ENCODE results near the gene ALDH2.
"Not testable (repeated sequence)": the region's sequence is repeated elsewhere in the genome, so short reads cannot be mapped to it uniquely, and the experiment has no call there.

ALDH2 gene

DNA sequence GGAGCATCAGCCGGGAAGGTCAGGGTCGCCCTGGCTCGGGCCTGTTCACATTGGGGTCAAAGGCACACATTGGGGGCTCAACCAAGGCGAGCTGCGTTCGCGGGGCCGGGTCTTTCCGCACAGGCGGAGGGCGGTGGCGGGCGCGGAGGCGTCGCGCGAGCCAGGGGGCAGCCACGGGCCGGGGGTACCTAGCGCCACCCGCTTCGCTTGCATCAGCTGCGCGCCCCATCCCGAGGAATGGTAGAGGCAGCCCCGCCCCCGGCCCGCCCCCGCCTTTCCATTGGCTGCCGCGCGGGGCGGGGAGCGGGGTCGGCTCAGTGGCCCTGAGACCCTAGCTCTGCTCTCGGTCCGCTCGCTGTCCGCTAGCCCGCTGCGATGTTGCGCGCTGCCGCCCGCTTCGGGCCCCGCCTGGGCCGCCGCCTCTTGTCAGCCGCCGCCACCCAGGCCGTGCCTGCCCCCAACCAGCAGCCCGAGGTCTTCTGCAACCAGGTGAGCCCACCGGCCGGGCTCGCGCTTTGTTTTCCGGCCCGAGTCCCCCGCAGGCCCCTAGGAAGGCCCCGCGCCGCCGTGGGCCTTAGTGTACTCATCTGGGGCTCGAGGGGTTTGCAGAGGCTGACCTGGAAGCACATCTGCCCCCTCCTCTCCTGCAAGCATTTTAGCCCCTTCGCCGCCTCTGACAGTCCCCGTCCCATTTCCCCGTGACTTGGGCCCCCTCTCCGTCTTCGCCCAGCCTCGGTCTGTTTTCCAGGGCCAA lies at the start of gene ALDH2:
ALDH2 (plus strand) TSS at position 326 of the 754 bp plus-strand sequence; CDS start at position 376, 50 bp downstream.
- DNase-seq (ENCODE audit: low spot score), result no peak

DNA sequence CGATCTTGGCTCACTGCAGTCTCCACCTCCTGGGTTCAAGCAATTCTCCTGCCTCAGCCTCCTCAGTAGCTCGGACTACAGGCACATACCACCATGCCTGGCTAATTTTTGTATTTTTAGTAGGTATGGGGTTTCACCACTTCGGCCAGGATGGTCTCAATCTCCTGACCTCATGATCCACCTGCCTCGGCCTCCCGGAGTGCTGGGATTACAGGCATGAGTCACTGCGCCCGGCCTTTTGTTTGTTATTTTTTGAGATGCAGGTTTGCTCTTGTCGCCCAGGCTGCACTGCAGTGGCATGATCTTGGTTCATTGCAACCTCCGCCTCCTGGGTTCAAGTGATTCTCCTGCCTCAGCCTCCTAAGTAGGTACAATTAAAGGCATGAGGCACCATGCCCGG lies 47.4 kb upstream of the ALDH2 start:
- DNase-seq (ENCODE audit: low spot score), result not testable (repeated sequence)

DNA sequence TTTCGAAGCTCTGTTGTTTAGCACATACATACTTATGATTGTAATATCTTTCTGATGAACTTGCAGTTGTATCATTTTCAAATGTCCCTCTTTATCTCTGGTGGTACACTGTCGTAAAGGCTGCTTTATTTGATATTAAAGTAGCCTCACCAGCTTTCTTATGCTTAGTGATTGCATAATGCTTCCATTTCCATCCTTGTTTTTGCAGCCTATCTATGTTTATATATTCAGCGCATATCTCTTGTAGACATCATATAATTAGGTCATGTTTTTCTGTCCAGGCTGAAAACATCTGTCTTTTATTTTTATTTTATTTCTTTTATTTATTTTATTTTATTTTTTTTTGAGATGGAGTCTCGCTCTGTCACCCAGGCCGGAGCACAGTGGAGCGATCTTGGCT lies 46.3 kb upstream of the ALDH2 start:
- DNase-seq (ENCODE audit: low spot score), result no peak

DNA sequence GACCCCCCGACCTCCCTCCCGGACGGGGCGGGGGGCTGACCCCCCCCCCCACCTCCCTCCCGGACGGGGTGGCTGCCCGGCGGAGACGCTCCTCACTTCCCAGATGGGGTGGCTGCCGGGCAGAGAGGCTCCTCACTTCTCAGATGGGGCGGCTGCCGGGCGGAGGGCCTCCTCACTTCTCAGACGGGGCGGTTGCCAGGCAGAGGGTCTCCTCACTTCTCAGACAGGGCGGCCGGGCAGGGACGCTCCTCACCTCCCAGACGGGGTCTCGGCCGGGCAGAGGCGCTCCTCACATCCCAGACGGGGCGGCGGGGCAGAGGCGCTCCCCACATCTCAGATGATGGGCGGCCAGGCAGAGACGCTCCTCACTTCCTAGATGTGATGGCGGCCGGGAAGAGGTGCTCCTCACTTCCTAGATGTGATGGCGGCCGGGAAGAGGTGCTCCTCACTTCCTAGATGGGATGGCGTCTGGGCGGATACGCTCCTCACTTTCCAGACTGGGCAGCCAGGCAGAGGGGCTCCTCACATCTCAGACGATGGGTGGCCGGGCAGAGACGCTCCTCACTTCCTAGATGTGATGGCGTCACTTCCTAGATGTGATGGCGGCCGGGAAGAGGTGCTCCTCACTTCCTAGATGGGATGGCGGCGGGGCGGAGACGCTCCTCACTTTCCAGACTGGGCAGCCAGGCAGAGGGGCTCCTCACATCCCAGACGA lies 42.9 kb upstream of the ALDH2 start:
- DNase-seq (ENCODE audit: low spot score), result not testable (repeated sequence)

DNA sequence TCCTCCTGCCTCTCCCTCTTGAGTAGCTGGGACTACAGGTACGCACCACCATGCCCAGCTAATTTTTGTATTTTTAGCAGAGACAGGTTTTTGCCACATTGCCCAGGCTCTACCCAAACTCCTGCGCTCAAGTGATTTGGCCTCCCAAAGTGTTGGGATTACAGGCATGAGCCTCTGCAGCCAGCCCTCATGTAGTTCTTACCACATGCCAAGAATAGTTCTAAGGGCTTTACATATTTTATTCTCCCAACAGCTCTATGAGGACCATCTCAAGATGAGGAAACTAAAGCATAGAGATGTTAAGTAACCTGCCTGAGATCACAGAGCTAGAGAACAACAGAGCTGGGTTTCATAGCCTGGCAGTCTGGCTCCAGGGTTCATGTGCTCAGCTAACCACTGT lies 37.9 kb upstream of the ALDH2 start:
- no peak for DNase-seq (ENCODE audit: low spot score)

DNA sequence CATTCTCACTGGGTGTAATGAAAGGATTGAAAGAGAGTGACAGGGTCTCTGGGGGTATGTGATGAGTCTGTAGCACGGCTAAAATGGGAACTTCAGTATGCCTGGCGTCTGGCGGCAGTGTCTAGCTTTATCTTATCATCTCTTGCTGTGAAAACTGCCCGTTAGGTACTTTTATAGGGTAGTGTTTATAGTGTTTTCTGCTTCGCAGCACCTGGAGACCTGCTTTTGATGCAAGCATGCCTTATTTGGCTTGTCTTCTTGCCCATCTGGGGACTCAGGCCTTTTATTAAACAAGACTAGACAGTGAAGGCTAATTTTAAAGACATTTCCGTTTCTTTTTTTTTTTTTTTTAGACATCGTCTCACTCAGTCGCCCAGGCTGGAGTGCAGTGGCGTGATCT lies 36.3 kb upstream of the ALDH2 start:
- DNase-seq (ENCODE audit: low spot score), result no peak

DNA sequence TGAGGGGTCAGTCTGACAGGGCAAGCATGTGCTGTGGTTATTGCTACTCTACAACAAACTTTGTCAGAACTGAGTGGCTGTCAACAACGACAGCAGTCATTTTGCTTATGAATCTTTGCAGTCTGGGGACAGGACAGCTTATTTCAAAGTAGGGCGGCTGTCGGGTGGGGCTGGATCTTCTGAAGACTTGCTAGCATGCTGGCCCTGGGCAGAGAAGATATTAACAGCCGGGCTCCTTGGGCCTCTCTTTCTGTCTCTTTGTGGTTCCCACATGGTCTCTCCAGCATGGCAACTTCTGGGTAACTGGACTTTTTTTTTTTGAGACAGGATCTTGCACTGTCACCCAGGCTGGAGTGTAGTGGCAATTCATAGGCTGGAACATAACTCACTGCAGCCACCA lies 33.9 kb upstream of the ALDH2 start:
- no peak for DNase-seq (ENCODE audit: low spot score)

DNA sequence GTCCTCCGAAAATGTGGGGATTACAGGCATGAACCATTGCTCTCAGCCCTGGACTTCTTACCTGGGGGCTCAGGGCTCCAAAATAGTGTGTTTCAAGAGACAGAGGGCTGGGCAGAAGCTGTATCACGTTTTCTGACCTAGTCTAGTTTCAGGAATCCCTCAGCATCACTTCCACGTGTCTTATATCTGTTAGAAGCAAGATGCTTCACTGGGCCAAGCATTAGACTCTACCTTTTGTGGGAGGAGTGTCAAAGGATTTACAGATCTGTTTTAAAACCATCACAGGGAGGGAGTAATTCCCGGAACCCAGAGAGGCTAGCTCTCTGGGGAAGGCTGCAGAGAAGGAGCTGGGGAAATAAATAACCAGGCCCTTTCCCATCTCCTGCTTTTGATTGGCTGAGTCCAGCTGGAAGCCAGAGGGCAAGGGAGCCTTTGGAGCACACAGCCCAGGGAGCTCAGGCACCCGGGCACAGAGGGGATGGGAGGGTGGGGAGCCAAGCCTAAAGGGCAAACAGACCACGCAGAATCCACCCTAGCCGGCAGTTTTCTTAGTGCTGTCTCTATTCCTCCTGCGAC lies 33.3 kb upstream of the ALDH2 start:
- no peak for DNase-seq (ENCODE audit: low spot score)

DNA sequence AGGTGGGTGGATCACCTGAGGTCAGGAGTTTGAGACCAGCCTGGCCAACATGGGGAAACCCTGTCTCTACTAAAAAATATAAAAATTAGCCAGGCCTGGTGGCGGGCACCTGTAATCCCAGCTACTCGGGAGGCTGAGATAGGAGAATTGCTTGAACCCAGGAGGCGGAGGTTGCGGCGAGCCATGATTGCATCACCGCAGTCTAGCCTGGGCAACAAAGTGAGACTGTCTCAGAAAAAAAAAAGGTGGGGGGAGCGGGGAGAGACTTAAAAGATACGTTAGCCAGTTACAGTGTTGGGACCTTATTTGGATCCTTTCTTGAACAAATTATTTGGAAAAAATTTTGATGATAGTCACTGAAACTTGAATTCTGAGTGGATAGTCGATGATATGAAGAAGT lies 27.2 kb upstream of the ALDH2 start:
- not testable (repeated sequence) for DNase-seq (ENCODE audit: low spot score)

DNA sequence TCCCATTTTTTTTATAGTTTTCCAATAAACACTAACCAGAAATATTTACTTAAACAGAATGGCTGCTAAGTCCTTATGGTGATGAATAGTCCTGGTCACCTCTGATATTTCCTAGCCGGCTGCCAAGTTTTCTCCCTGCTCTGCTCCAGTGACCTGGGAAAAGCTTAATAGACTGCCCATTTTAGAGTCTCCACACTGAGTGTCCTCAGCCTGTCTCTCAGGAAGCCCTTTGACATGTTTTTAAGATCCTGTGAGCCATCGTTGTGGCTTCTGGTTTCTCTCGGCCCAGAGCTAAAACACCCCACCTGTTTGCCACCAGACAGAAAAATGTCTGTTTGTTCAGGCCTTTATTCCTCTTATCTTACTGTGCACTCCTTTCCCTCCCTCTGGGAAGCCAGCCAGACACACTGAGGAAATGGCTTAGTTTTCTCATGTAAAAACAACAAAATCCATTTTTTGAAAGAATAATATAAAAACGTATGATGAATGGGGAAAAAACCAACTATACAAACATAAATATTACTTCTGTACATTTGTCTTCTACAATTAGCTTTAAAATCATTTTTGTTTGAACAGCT lies 25.4 kb upstream of the ALDH2 start:
- DNase-seq (ENCODE audit: low spot score), result no peak

DNA sequence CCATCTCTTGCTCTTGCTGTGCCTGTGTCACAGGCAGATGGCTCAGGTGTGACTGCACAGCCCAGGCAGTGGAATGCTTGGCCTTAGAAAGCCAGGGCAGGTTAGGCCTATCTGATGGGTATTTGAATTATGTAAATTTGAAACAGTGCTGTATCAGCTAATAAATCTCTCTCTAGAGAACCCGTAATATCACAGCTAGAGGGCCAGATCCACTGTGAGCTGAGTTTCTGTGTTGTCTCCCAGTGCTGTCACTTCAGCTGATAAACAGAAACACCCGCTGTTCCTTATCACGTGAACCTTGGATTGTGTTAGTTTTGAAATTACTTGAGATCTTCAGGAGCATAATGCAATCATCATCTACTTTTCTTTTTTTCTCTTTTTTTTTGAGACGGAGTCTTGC lies 21.5 kb upstream of the ALDH2 start:
- no peak for DNase-seq (ENCODE audit: low spot score)

DNA sequence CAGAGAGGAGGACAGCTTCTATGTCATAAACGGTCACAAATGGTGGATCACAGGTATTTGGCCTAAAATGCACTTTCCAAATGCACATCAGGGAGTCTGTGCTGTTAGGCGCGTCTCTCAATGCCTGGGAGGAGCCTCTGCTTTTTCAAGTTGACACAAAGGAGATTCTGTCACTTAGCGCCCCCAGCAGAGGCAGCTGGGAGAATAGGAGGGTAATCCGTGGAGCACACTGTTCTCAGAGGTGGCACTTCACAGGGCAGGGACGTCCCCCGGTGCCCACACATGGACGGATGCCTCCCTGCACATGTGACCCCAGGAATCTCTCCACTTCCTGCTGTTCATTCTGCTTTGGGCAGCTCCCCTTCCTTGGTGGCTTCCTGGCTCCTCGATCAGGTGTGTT lies 19.4 kb upstream of the ALDH2 start:
- DNase-seq (ENCODE audit: low spot score), result no peak

DNA sequence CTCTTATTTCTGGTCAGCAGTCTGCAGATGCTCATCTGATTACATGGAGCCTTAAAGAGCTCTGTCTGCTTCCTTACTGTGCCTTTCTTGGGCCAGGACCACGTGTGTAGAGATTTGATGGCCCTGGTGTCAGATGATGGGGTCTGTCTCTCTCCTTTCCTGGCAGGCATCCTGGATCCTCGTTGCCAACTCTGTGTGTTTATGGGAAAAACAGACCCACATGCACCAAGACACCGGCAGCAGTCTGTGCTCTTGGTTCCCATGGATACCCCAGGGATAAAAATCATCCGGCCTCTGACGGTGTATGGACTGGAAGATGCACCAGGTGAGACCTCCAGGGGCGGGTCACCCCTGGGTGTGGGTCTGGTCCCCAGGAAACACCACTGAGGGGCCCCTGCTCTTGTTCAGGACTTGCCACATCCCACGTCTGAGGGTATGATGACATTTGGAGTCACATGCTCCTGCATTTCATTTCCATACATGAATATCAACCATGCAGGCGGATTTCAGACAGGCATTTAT lies 18.5 kb upstream of the ALDH2 start:
- DNase-seq (ENCODE audit: low spot score), result no peak

DNA sequence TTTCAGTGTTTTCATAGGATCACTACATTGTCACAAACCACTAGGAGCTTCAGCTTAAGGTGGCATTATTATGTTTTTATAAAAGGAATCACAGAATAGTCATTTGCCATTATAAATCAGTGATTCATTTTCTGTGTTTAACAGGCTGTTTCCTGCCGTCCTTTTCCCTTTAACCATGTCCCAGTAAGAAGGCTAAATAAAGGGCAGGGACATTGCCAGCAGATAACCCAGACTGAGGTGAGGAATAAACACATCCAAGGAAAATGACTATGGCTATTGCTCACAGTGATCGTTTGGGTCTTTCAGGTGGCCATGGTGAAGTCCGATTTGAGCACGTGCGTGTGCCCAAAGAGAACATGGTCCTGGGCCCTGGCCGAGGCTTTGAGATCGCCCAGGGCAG lies 17.9 kb upstream of the ALDH2 start:
- DNase-seq (ENCODE audit: low spot score), result no peak

DNA sequence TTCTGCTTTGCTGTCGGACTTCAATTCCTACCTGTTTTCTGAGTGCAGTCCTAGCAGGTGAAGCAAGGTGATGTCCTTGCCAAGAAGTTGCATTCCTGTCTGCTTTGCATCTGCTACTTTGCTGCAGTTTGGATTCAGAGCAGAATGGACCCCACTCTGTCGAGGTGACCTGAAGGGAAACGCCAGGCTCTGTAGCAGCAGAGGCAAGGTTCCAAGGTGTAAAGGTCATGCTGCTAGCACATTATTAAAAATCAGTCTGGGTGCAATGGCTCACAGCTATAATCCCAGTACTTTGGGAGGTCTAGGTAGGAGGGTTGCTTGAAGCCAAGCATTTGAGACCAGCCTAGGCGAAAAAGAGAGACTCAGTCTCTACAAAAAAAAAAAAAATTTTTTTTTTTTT lies 17.3 kb upstream of the ALDH2 start:
- no peak for DNase-seq (ENCODE audit: low spot score)

DNA sequence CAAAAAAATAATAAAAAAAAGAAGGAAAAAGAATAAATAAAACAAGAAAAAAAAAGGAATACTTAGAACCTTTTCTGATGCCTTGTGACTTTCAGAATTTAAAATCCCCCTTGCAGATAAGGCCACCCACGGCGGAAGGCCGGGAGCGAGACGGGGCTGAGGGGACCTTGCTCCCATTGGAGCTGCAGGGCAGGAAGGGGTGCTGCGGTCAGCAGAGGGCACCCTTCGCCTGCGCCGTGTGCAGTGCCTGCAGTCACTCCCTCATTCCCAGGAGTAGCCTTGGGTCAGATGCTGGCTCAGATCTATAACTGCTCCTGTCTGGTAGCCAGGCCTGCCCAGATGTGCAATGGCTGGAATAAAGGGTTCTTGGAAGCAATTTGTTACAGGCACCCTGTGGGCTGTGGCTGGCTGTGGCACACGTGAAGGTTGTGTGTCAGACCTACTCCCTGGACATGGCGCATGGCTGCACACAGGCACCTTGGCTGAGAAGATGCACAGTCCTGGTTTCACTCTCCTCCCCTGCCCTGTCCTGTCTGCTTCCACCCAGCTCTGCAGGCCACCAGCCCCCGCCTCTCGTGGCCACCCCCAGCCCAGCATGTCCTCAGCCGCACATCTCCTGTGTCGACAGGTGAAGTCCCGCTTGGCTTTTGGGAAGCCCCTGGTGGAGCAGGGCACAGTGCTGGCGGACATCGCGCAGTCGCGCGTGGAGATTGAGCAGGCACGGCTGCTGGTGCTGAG lies 13.4 kb upstream of the ALDH2 start:
- DNase-seq (ENCODE audit: low spot score), result peak; percentile 49

DNA sequence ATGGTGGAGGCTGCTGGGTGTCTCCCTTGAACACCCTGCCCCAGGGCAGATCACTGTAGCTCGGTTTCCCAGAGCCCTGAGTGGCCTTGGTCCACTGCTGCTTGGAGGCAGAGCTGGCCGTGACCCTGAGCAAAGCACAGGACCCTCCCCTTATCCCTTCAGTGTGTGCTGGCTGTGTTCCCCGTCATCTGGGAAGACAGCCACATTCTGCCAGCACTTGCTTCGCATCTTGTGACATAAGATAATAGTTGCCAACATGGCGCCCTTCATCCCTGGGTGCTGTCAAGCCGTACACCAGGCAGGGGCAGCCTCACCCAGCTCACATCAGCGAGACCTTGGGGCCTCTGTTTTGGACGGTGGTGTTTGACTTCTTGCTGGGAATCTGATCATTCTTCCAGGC lies 12.1 kb upstream of the ALDH2 start:
- no peak for DNase-seq (ENCODE audit: low spot score)

DNA sequence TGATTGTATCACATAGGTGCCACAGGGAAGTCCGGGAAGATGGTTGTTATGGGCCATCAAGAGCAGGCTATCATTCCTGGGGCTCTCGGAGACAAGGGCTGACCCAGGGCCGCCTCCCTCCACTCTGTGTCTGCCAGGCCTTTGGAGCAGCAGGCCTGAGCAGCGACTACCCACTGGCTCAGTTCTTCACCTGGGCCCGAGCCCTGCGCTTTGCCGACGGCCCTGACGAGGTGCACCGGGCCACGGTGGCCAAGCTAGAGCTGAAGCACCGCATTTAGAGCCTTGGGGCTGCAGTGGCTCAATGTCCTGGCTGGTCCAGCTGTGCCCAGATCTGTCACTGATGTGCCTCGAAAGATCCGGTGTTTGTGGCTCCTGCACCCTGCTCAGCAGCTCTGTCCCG lies 10.5 kb upstream of the ALDH2 start:
- DNase-seq (ENCODE audit: low spot score), result no peak

DNA sequence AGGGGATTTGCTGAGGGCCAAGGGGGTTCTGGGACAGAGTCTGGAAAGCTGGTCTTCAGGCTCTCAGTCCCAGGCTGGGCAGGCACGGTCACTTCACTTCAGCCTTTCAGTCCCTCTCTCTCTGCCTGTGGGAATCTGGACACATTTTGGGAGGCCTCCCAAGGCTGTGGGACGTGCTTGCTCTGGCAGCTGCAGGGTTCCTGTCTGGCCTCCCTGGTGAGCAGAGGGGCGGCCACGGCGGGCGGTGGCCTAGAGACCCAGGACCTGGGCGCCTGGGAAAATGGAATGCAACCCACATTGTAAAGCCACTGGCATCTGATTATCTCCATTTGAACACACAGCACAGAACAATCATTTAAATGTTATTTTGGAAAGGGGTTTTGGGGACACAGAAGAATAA lies 10.1 kb upstream of the ALDH2 start:
- no peak for DNase-seq (ENCODE audit: low spot score)

DNA sequence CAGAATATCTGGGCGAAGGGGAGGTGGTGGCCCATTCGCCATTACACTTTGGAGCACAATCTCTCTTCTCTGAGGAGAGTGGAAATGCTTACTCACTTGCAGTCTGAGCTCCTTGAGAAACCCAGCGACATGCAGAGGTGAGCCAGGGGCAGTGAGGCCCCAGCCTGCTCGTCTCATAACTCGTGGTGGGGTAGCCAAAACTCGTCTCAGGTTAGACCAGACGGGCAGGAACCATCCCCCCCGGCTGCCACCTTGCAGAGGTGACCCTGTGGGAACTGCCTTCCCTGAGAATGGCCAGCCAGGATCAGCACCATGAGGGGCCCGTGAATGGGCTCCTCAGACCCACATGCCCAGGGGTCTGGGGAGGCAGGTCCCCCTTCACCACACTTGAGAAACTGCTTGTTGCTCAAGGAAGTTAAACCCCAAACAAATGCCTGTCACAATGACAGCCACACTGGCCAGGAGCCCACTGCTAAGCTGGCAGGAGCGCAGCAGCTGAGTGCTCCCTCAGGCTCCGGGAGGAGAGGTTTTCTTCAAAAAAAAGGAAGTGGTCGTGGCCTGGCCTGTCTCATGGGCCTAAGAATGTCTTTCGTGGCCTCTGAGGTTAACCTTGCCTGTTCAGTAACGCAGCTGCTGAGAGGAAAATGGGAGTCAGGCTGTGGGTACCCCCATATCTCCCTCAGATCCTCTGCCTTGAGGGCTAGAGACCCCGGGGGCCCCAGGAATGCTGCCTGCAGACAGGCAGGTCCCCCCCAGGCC lies 9.2 kb upstream of the ALDH2 start:
- DNase-seq (ENCODE audit: low spot score), result no peak

DNA sequence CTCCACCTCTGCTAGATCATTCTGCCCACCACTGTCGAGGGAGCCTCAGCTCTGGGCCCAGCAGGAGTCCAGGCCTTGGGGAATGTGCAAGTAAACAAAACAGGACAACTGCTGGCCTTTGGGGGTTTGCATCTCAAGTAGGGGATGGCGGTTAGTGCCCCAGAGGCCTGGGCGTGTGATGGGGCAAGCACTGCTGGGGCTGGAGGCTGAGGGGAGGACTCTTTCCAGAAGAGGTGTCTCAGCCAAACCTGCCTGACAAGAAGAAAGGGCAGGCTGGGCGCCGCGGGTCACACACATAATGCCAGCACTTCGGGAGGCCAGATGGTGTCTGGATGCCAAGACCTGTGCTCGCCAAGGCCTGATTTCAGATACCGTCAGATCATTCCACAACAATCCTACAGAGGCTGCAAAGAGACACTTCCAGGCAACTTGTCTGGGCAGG lies 8.6 kb upstream of the ALDH2 start:
- no peak for DNase-seq (ENCODE audit: low spot score)

Data from COLO829 (cell line).